GM20431 (cell line): Measurements from ENCODE around the gene ZNF219.

Source experiments
- in situ Hi-C: fragments of 300-500 bp; cut with MseI, MboI; formaldehyde crosslinking; loops from one replicate; pipeline ENCODE4 v1.15.0; 2020; ENCODE audit warnings: low sequenced_read_pairs; ENCODE audit not compliant: unreplicated experiment

The ZNF219 gene

DNA sequence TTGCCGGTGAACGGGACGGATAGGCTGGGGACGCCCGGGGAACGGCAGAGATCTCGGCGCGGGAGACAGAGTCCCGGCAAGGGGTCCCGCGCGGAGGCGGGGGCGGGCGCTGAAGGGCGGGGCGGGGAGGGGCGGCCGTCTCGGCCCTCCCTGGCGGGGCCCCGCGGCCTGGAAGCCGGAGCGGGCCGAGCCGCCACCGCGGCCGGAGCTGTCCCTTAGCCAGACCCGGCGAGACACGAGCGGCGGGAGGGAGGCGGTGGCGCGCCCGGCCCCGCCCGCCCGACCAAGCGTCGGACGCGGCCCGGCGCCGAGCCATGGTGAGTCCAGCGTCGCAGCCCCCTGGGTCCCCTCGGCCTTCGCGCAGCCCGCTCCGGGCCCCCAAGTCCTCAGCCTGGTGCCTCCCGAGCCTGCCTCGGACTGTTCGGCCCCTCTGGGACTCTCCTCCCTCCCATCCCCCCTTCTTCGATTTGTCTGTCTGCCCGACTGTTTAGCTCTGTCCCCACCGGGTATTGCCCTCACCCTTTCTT is 28.3 kb downstream of the ZNF219 start, which contains the start of gene ARHGEF40:
ARHGEF40 (plus strand) TSS at position 222 of the 527 bp plus-strand sequence; CDS start at position 315, 93 bp downstream.
- in situ Hi-C loops = no loop called here

DNA sequence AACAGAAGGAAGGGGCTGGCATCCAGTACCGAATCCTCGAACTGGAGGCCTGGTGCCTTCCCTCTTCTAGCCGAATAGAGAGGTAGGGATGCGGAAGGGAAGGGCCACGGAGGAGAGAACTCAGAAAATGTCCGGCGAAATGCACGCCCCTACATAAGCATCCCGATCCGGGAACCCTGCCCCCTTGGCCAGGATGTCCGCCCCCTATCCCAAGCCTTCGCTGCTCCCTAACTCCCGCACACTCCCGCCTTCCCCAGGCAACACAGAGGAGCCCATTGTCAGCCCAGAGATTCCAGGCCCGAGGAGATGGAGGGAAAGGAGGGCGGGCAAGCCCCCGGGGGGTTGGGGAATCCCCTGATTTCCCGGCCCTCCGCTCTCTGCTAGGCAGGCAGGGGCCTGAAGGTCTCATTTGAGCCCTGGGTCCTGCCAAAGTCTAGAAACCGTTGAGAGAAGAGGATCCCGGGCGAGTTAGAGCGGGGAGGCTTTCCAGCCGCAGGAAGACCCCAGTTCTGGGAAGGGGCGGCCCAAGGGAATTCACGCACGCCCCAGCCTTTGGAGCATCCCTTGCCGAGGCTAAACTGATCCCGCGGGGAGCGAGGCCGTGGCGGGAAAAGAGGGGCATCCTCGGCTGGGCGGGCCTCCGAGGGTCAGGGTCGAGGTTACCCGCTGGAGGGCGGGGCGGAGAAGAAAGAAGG is 28.9 kb downstream of the ZNF219 start:
- in situ Hi-C loops = no loop called here

DNA sequence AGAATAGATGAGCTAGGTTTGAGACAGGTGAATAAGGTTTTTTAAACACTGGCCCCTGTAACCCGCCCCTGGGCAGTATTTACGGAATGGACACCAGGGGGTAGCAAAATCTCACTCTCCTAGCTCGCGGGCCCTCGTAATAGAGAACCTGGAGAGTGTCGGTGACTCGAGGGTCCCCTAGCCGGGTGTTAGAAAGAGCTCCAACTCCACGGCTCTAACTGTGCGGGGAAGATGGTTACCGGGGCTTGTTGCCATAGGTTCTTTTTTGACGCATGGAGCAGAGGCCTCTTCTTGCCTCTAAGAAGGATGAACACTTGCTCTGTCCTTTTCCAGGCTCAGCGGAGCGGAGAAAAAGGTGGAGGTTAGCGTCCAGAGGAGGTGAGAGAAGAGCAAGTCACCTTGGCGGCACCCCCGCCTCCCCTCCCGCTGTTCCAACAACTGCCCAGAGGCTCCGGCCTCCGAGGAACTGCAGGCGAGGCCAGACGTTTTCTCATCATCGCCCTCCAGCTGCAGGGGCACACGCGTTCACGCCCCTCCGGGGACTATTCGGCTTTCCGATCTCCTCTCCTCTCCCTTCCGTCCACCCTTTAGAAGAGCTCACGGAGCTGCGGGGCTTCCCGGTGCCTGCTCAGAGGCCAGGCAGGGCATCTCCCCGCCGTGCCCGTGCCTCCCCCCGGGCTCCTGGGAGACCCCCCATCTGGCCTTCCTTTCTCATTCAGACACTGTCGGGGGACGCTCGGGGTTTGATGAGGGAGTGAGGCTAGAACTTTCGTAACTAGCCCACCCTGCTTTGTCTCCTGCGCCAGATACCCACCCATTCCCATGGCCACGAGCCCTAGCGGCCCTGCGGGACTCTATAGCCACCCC is 29.7 kb downstream of the ZNF219 start:
- in situ Hi-C loops = no loop called here

DNA sequence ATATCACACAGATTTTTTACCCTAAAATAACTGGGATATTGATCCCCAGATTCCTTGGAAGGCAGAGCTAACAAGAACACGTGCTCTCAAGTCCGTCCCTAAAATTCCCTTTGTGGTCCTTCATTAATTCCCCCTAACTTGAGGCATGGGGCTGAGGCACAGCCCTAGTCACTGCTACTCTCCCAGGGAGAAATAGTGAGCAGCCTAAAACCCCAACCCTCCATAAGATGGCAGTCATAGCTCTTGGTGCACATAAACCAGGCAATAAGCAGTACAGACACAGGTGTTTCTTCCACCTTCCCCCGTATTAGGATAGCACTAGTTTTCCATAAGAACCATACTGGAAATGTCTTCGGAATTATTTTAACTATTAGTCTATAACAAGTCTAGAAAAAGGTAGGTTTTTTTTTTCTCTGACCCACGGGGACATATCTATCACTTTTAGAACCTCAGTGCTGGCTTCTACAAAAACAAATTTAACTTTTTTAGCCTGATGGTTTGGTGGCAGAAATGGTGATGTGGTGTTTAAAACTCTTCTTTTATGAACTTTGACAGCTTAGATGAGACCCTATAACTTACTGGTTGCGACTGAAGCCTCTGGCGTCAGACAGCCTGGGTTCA is 31.5 kb downstream of the ZNF219 start:
- in situ Hi-C loops = no loop called here

DNA sequence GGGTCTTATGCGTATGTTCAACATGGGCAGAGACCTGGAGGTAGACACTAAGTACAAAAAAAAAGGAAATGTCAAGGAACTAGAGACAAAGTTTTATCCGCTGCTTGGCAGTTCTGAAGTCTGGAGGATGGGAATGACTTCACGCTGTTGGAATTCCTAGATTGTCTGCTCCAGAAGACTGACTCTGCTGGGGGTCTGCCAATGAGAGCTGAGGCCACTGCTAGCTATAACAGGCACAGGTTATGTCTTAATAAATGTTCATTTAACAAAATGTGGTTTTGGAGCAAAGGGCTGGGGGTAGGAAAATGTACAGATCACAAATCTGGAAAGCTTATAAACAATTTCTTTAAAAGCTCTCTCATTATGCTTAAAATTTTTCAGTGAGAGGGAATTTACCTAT is 35.0 kb downstream of the ZNF219 start:
- in situ Hi-C loops = no loop called here

DNA sequence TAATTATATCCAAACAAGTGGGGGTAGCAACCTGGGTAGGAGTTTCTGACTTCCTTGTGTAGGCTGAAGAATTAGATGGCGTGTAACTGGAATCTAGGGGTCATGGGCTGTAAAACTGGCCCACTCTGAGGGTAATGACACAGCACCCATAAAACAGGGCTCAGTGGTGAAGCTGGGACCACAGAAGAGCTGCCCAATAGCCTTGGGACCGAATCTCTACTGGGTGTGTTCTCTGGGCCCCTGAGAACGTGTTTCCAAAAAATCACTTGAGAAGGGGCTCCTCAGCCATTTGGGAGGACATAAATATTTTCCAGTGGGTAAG is 37.1 kb downstream of the ZNF219 start:
- in situ Hi-C loops = no loop called here

DNA sequence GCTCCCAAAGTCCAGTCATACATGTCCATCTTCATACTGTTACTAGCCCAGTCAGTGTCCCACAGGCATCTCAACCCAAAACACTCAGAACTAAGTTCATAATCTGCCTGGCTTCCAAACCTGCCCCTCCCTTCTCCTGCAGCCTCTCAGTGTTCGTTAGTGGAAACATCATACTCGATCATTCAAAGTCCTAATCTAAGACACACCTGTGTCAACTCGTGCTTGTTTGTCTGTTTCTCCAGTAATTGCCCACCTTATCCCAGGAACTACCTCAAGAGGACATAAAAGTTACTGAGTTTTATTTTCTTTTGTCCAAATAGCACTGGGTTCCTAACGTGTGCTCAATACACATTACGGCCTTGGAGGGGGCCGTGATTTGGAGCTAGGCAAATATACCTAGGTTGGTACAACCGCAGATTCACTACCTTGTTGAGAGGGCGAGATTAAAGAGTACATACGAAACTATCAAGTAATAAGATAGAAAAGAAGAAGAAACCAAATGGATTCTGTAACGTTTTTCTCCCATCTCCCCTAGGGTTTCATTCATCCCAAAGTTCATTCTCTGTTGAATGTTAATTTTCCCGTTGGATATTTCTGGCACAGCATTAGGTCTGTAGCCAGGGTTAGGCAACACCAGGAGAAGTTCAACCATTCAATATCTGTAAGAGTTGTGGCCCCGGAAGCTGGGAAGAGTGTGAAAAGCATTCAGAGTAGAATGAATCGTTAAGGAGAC is 37.7 kb downstream of the ZNF219 start:
- in situ Hi-C loops = no loop called here

DNA sequence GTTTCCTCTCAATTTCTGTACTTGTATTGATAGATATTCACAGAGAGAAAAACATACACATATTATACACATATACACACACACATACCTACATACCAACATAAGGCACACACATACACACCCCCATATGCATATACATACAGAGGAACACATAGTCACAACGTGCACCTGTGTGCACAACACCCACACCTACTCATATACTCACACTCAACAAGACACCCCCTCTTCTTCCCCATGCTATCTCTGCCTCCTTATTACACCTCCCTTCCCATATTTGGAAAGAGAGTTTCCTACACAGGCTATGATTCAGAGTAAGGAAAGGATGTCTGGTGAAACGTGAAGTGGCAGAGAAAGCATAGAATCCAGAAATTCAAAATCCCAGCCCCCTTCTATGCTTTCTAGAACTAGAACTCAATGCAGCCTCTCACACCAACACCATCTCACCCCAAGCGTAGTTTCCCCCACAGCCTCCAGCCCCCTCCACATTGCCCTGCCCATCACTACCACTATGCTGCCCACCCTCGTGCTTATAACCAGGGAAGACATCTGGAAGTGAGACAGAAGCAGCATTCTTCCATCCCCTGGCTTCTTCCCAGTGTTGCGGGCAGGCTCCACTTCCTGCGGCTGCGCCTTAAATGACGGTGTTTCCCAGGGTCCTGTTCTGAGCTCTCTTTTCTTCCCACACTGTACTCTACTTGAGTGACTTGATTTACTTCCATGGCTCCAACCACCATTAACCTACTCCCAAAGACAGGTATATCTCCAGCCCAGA is 38.4 kb downstream of the ZNF219 start:
- in situ Hi-C loops = no loop called here

DNA sequence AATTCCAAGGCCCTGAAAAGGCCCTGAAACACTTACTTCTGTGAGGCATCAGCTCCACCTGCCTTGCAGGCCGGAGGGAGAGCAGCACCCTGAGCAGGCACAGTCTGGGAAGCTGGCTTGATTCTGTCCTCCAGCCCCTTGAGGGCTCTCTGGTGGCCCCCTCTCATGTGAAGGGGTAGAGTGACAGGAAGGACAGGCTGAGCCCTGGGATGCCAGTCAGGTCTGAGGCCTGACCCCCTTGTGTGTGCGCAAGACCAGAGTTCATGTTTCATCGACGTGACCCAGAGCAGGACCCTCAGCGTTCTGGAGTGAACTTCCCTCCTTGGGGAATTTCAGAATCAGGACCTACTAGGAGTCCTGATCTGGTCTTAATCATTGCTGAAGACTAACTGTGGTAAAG is 39.6 kb downstream of the ZNF219 start:
- in situ Hi-C loops = no loop called here

DNA sequence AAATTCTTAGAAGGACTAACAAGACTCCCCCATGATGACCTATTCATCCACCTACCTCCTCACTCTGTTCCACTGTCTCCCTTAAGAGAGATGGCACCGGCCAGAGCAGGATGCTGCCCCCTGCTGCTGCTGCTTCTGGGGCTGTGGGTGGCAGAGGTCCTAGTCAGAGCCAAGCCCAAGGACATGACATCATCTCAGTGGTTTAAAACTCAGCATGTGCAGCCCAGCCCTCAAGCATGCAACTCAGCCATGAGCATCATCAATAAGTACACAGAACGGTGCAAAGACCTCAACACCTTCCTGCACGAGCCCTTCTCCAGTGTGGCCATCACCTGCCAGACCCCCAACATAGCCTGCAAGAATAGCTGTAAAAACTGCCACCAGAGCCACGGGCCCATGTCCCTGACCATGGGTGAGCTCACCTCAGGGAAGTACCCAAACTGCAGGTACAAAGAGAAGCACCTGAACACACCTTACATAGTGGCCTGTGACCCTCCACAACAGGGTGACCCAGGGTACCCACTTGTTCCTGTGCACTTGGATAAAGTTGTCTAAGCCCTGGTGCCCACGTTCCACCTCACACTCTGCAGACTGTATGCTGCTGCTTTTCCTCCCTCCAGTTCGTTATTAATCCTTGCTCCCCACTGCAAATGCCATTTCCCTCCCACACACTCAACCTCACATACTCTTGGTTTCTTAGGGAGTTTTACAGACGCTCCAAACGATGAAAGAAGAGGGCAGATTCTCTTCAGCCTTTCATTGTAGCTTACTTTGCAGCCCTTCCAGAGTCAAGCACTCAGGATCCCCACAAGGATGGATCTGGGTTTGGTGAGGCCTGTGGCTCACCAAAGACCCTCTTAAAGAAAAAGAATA is 40.4 kb downstream of the ZNF219 start, which contains the start of gene RNASE8:
RNASE8 (plus strand) TSS at position 20 of the 873 bp plus-strand sequence; CDS start at position 91, 71 bp downstream.
- in situ Hi-C loops = no loop called here

DNA sequence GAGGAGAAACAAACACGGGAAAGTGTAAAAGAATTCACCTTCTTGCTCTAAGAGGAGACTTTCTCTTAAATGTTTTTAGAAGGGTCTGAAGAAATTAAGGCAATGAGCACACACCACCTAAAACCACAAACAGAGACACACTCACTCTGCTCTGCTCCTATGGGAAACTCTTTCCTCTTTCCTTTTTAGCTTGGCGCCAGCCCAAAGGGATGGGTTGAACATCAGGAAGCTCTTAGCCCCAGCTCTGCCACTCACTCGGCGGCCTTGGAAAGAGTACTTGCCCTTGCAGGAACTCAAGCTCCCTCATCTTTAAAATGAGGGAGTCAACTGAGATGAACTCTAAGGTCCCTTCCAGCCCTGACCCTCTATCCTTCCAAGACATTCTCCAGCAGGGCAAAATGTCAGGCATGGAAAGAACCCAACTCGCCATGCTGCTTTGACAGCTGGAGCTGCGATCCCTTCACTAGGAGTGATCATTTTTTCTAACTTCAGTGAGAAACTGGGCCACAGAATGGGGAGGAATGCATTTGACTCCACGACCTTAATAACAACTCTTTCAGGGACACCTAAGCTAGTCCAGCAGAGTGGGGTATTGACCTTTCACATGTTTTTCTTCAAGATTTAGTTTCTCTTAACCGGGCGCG is 41.8 kb downstream of the ZNF219 start:
- in situ Hi-C loops = no loop called here

DNA sequence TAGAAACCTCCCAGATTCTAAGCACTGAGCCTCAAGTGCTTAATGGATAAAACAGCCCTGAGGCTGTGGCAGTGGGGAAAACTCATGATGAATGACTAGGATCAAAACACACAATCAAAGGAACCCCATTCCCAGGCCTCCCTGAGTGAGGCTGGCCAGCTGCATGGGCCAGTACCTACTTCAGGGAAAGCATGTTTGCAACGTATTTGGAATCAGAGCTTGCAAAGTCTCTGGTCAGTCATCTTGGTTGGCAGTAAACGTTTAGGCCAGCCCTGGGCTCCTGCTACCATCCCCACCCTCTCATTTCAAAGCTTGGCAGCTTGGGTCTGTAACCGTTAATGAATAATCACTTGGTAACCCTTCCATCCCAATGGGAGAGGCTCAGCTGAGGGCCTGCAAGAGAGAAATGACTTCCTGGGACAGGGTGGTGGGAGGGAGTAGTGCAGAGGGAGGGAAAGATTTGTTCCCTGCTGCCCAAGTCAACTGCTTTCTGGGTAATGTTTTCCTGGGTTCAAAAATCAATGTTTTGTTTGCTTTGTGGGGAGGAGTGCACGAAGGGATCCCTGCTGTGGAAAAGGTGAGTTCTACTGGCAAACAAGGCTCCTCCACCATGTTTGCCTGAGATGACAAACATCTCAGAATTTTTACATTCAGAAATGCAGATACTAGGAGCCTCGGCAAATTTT is 42.9 kb downstream of the ZNF219 start:
- in situ Hi-C loops = no loop called here

DNA sequence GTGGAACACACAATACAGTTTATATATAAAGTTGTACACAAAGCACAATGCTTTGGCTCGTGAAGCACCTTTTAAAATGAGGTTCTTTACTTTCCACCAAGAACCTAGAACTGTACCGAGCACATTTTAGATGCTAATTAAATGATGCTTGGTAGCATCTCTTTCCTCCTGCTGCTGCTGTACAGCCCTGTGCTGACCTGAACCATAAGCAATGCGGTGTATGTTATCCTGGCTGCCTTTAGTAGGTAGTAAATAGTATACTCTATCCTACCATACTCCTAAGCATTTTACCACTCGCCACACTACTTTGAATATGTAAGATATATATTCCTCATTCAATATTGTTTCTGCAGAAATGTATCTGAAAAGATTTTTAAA is 43.7 kb downstream of the ZNF219 start:
- in situ Hi-C loops = no loop called here

DNA sequence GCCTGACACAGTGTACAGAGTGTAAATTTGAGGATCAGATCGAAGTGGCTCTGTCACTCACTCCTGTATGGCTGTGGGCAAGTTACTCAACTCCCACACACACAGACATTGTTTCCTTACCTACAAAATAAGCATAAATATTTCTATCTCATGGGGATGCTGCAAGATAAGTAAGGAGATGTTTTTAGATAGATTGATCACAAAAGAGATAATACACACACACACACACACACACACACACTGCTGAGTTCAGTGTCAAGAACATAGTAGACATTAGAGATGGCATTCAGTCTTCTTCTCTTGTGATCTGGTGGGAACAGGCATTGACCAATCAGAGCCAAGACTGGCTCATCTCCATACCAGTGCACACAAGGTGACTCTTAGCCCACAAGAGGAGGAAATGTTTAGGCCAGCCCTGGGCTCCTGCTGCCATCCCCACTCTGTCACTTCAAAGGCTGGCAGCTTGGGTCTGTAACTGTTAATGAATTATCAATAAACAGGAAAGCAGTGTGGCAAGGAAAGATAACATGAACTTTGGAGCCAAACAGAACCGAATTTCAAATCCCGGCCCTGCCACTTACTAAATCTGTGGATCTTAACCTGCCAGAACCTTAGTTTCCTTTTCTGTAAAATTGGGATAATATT is 44.2 kb downstream of the ZNF219 start:
- in situ Hi-C loops = no loop called here

DNA sequence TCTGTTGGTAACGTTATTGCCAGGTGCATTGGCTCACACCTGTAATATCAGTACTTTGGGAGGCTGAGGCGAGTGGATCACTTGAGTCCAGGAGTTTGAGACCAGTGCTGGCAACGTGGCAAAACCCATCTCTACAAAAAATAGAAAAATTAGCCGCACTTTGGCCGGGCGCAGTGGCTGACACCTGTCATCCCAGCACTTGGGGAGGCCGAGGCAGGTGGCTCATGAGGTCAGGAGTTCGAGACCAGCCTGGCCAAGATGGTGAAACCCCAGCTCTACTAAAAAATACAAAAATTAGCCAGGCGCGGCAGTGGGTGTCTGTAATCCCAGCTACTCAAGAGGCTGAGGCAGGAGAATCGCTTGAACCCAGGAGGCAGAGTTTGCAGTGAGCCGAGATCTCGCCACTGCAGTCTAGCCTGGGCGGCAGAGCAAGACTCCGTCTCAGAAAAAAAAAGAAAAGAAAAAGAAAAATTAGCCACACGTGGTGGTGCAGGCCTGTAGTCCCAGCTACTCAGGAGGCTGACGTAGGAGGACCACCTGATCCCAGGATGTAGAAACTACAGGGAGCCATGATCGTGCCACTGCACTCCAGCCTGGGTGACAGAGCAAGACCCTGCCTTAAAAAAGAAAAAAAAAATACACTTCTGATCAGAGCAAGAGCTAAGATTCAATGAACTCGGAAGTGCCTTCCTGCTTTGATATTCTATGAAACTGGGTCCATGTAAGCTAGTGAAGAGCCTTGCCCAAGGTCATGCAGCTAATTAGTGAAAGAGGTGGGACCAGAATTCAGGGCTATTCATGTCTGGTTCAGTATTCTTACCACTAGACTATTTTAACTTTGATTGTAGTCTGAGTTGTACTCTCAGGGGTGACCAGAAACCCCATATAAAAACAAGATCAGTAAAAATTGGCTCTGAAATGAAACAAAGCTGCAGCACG is 45.0 kb downstream of the ZNF219 start:
- in situ Hi-C loops = no loop called here

DNA sequence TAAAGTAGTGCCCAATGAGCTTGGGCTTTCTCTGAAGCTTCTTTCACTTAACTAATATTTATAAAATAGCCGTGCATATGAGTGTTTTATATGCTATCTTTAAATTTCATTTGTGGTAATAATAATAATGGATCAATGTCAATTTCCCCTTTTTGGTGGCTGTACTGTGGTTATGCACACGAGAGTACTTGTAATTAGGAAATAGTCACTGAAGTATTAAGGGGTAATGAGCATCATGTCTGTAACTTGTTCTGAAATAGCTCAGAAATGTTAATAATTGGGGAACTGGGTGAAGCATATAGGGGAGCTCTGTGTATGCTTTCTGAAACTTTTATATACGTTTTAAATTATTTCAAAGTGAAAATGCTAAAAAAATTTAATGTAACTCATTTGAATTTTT is 47.9 kb downstream of the ZNF219 start:
- in situ Hi-C loops = no loop called here
